Endothelial cell of umbilical vein (primary cell): ENCODE measurements around the gene SPAG9.

Source experiments
- CTCF ChIP-seq, 2 donors: IDR thresholded peaks; 1 replicate in 1 of 2; 2 replicates in 1 of 2; pipeline ENCODE4 v1.5.1; 2011; ENCODE audit warnings: low read length in 2 of 2, mild to moderate bottlenecking in 2 of 2, moderate library complexity in 2 of 2, control low read depth in 1 of 2, inconsistent platforms in 1 of 2, low read depth in 1 of 2; ENCODE audit not compliant: insufficient read depth in 1 of 2; ENCODE audit errors: extremely low read depth in 1 of 2
- EZH2 ChIP-seq: IDR thresholded peaks from 2 replicates; pipeline ENCODE4 v1.6.1; 2012; ENCODE audit warnings: borderline replicate concordance, low read depth, mild to moderate bottlenecking, moderate library complexity, low read length, inconsistent platforms; ENCODE audit not compliant: severe bottlenecking
- FOS ChIP-seq: IDR thresholded peaks from 2 replicates; pipeline ENCODE4 v1.6.1; 2011; ENCODE audit warnings: mild to moderate bottlenecking, low read length, moderate library complexity, borderline replicate concordance; ENCODE audit not compliant: insufficient read depth
- JUN ChIP-seq: IDR thresholded peaks from 2 replicates; pipeline ENCODE4 v1.6.1; 2011; ENCODE audit warnings: borderline replicate concordance, low read depth; ENCODE audit not compliant: insufficient read length, insufficient read depth
- MAX ChIP-seq: IDR thresholded peaks from 2 replicates; pipeline ENCODE4 v1.6.1; 2011; ENCODE audit not compliant: insufficient read depth, insufficient read length
- MYC ChIP-seq: IDR thresholded peaks from one replicate; pipeline ENCODE4 v1.6.1; 2011; ENCODE audit warnings: mild to moderate bottlenecking, low read depth, low read length
- POLR2A ChIP-seq: IDR thresholded peaks from 2 replicates; pipeline ENCODE4 v1.6.1; 2012; ENCODE audit warnings: low read depth, mild to moderate bottlenecking, control low read depth, low read length
- POLR2AphosphoS5 ChIP-seq: IDR thresholded peaks from 2 replicates; pipeline ENCODE4 v1.6.1; 2012; ENCODE audit warnings: low read depth, mild to moderate bottlenecking, control low read depth, low read length, moderate library complexity; ENCODE audit not compliant: insufficient read depth

- no peak for TF ChIP-seq CTCF (IDR thresholded peaks at IDR 0.05; ENCODE audit: extremely low read depth in 1 of 2, insufficient read depth in 1 of 2, low read depth in 1 of 2, low read length in 2 of 2)
- TF ChIP-seq MYC: no peak
- TF ChIP-seq POLR2A: no peak
- no peak for TF ChIP-seq EZH2
- TF ChIP-seq POLR2AphosphoS5: no peak
- TF ChIP-seq JUN: no peak
- TF ChIP-seq MAX: no peak
- TF ChIP-seq FOS: no peak
These were observed 181.7 kb downstream of the SPAG9 start for GRCh38 chr17:50938821-50939541.
